Measurements from ENCODE around the gene CFAP107.

The CFAP107 gene

DNA sequence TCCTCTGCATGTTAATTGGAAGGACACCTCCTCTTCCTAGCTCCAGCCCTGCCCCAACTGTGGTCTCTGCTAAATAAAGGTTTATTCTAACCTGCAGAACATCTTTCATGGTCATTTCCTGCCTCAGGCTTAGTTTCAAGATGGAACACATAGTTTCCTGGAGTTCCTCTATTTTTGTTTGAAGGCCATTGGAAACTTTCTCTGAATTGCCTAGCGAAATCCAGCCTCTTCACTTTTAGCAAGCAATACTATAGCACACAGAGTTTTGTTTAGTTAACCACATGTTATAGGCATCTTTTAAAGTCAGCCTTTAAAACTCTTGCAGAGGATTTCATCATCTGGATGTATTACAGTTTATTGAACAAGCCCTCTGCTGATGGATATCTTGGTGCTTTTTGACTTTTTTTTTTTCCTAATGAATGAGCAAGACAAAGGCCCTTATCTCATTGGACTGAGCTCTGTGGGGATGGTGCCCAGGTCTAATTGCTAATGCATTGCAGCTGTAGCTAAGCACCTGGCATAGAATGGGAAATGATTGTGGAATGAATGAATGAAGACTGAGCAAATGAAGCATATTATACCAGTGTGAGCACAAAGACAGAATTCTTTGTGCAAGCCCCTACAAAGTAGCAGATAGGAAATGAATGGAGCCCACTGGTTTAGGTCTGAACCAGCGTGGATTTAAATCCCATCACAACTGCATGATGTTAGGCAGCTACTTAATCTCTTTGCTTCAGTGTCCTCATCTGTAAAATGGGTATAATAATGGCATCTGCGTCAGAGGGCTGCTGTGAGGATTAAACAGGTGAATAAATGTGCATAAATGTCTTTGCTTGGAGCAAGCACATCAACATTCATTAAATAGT lies 641 bp upstream of the CFAP107 start:
- DNase-seq (ENCODE audit: low read depth): no peak

GRCh38 chr1:12748778-12749355 lies 2.9 kb downstream of the CFAP107 start:
- DNase-seq (ENCODE audit: low read depth): no peak

- no peak for DNase-seq (ENCODE audit: low read depth)
Observed at GRCh38 chr1:12754738-12755137, 8.7 kb downstream of the CFAP107 start.

DNA sequence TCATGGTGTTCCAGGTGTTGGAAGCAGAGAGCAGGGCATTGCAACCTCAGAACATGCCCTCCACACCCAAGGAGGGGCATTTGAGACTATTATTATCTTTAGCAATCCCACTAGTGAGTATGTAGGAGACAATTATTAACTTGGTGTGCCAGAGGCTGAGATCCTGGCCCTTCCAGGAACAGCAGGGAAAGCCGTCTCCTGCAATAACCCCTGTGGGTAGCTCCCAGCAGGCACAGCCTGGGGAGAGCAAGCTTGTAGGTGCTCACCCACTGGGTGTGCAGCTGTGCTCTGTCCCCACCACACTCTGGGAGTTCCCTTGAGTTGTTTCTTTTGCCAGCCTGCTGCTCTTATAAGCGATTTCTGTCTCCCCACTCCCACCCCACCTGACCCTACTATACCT lies 10.3 kb downstream of the CFAP107 start:
- no peak for DNase-seq (ENCODE audit: low read depth)

DNA sequence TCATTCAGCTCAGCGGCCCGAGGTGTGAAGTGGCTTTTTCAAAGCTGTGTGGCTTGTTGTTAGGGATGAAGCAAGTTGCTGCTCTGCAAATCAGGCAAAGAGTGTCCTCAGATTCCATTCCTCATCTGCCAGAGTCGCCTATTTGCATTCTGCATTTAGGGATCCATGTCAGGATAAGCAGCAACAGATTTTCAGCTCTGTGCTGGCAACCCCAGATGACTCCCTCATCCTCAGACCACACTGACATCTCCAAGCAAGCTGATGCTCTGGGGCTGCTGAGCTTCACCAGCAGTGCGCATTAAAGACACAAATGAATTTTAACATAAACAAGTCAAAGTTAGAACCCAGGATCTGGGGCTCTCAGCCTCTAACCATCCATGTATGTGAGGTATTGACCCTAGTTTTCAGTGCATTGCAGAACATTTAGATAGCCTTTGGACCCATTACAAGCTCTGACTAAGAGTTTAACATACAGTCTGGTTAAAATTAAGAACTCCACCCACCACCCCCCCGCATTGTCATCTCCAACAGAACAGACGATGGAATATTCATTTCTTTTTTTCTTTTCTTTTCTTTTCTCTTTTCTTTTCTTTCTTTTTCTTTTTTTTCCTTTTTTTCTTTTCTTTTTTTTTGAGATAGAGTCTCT lies 10.9 kb downstream of the CFAP107 start:
- no peak for DNase-seq (ENCODE audit: low read depth)

- no peak for DNase-seq (ENCODE audit: low read depth)
Observed at GRCh38 chr1:12757836-12758235, 11.8 kb downstream of the CFAP107 start.

DNA sequence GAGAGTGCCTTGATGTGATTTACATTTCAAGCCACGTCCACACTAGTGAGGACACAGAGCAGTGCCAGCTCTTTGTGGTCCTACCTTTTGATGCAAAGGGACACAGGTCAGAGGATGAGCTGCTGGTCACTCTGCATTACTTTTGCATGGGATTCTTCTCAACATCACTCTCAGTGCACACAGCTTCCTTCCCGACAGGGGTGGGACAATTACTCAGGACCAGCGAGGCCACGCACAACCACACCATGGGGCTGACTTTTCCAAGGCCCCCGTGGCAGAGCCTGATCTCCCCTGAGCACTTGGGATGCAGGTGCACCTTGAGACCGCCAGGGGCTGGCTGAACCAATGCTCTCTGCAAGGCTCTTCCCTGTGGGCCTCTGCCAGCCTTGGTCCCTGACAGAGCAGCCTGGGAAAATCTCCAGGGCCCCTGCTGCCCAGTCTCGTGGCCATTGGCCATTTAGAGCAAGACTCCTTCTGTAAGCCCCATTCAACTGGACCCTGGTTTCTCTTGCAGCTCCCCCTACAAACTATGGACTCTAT lies 14.3 kb downstream of the CFAP107 start:
- no peak for DNase-seq (ENCODE audit: low read depth)

DNA sequence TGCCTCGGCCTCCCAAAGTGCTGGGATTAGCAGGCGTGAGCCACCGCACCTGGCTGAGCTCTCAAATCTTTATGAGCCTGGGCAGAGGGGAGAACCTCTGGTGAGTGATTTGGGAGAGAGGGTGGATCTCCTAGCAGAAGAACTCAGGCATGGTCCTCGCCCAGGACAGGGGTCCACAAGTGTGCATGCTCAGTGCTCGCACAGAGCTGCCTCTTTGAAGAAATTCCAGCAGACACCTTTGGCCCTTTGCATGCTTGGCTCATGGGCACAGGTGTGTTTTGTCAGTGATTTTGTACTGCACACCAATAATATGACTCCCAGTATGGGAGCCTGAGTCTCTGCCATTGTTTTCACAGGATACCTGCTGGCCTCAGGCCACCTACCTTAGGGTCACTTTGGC lies 15.8 kb downstream of the CFAP107 start:
- no peak for DNase-seq (ENCODE audit: low read depth)

DNA sequence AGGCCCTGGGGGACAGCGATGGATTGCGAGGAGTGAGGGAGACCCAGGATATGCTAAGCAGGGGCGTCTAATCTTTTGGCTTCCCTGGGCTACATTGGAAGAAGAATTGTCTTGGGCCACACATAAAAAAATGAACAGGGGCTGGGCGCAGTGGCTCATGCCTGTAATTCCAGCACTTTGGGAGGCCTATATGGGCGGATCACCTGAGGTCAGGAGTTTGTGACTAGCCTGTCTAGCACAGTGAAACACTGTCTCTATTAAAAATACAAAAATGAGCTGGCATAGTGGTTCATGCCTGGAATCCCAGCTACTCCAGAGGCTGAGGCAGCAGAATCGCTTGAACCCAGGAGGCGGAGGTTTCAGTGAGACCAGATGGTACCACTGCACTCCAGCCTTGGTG lies 16.8 kb downstream of the CFAP107 start:
- DNase-seq (ENCODE audit: low read depth): no peak

GRCh38 chr1:12763479-12763878 lies 17.5 kb downstream of the CFAP107 start:
- no peak for DNase-seq (ENCODE audit: low read depth)

GRCh38 chr1:12764016-12764415 lies 18.0 kb downstream of the CFAP107 start:
- no peak for DNase-seq (ENCODE audit: low read depth)

DNA sequence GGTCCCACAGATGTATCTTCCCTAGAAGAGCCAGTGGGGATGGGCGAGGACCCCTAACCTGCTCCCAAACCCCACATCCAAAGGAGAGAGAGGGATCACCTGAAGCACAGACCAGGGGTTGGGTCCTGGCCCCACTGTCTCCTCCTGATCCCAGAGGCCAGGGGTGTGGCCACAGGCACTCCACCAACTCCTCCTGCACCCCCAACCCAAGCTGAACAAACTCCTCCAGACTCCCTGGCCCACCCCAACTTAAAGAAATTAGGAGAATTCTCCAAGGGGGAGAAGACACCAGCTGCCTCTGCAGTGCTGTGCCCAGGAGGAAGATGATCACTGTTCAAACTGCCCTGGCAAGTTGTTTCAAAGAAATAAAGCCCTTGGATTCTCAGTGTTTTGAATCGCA lies 23.0 kb downstream of the CFAP107 start:
- no peak for DNase-seq (ENCODE audit: low read depth)

- DNase-seq (ENCODE audit: low read depth): no peak
Observed at GRCh38 chr1:12769976-12770505, 24.0 kb downstream of the CFAP107 start.

DNA sequence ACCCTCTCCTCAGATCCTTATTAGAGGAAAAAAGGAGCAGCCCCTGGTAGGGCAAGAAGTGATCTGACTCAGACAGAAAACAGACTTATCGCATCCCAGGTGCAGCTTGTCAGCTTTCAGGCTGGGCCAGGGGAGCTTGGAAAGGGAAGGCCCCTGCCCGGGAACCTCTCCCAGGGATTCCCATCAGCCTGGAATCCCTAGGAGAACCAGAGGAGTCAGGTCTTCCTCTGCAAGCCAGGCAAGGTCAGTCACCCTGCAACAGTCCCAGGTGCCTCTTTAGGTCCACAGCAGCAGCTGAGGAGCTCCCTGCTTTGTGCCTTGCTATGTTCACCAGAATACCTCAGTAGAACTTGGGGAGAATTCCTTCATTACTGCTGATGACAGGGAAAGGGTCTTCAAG lies 24.6 kb downstream of the CFAP107 start:
- no peak for DNase-seq (ENCODE audit: low read depth)

DNA sequence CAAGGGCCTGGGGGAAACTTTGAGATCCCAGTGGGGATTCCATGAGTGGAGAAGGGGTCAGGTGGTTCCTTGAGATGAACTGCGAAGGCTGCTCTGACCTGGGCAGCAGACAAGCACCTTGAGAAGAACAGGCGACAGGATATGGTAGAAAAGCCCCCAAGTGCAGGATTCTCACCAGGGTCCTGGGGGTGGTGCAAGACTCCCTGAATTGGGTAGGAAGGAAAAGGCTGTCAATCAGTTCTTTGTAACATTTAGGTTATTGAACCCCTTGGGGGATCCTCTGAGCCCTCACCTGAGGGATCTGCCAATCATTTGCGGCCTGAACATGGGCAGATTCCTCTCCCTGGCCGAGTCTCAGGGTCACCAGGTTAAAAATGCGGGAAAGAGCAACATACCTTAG lies 25.2 kb downstream of the CFAP107 start:
- DNase-seq (ENCODE audit: low read depth): no peak

- DNase-seq (ENCODE audit: low read depth): no peak
Observed at GRCh38 chr1:12772520-12772919, 26.5 kb downstream of the CFAP107 start.

GRCh38 chr1:12773438-12773837 lies 27.4 kb downstream of the CFAP107 start, which contains the start of gene PRAMEF12:
TSS of gene PRAMEF12 (plus strand) at chr1:12773738. CDS start at chr1:12774868, 1,130 bp downstream.
- no peak for DNase-seq (ENCODE audit: low read depth)

- DNase-seq (ENCODE audit: low read depth): no peak
Observed at GRCh38 chr1:12774801-12775345, 28.9 kb downstream of the CFAP107 start.

GRCh38 chr1:12775443-12775842 lies 29.4 kb downstream of the CFAP107 start:
- DNase-seq (ENCODE audit: low read depth): no peak

DNA sequence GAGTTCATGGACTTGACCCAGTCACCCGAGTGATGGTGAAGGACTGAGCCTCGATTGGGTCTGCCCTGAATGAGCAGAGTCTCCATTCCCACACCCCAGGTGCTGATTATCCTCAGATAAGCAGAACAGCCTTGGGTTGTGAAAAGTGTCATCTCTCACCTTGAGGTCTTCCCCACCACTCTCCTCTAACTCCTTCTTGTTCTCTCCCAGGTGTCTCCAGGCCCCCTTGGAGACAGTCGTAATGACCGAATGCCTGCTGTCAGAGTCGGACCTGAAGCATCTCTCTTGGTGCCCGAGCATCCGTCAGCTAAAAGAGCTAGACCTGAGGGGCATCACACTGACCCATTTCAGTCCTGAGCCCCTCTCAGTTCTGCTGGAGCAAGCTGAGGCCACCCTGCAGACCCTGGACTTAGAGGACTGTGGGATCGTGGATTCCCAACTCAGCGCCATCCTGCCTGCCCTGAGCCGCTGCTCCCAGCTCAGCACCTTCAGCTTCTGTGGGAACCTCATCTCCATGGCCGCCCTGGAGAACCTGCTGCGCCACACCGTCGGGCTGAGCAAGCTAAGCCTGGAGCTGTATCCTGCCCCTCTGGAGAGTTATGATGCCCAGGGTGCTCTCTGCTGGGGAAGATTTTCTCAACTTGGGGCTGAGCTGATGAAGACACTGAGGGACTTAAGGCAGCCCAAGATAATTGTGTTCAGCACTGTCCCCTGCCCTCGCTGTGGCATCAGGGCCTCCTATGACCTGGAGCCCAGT lies 31.0 kb downstream of the CFAP107 start:
- DNase-seq (ENCODE audit: low read depth): no peak

DNA sequence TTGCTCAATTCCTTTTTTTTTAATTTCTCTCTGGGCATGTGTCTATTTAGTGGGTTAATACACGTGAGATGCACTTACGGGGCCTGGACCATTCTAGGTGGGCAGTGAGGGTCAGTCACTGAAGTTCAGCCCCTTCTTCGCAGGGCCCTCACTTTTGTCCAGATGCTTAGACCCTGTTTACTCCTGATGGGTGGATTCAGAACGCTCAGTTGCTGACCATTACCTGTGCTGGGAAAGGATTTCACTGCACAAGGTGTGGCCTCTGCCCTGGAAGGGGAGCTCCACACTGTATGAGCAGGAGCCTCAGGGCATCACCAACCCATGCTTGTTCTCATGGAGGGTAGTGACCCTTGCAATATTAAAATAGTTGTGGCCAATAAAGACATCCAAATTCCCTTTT lies 32.1 kb downstream of the CFAP107 start:
- no peak for DNase-seq (ENCODE audit: low read depth)

- DNase-seq (ENCODE audit: low read depth): no peak
Observed at GRCh38 chr1:12778907-12779306, 32.9 kb downstream of the CFAP107 start.
